HUES6 (cell line): ENCODE measurements around the gene TMEM176B.

Source experiments
- H3K27ac ChIP-seq: 2 replicates; pipeline ENCODE4 v1.7.0; 2013; ENCODE audit warnings: low read depth, mild to moderate bottlenecking, low read length, inconsistent platforms
- H3K27me3 ChIP-seq: 2 replicates; pipeline ENCODE4 v1.6.1; 2013; ENCODE audit warnings: low read length; ENCODE audit not compliant: control insufficient read depth, insufficient read depth
- H3K36me3 ChIP-seq: 2 replicates; pipeline ENCODE4 v1.6.1; 2013; ENCODE audit warnings: low read length; ENCODE audit not compliant: control insufficient read depth, insufficient read depth
- H3K4me1 ChIP-seq: 2 replicates; pipeline ENCODE4 v1.6.1; 2013; ENCODE audit warnings: low read length; ENCODE audit not compliant: control insufficient read depth, insufficient read depth
- H3K4me3 ChIP-seq: 2 replicates; pipeline ENCODE4 v1.5.1; 2013; ENCODE audit warnings: low read depth, low read length
- H3K9ac ChIP-seq: one replicate; pipeline ENCODE4 v1.6.1; 2013; ENCODE audit warnings: mild to moderate bottlenecking, low read length
- H3K9me3 ChIP-seq: 2 replicates; pipeline ENCODE4 v1.6.1; 2013; ENCODE audit warnings: low read depth, low read length; ENCODE audit not compliant: control insufficient read depth, insufficient read depth

TMEM176B gene

GRCh38 chr7:150746921-150747320, 53.2 kb downstream of the TMEM176B start:
- H3K27me3 ChIP-seq = peaks cover 98% of the 10 kb centered on the region

GRCh38 chr7:150745876-150746275, 54.3 kb downstream of the TMEM176B start:
- Histone ChIP-seq H3K4me1 (no peaks in the 10 kb centered on the region), H3K9me3 (no peaks in the 10 kb centered on the region), H3K27ac (no peak overlapping the region), H3K4me3 (no peak overlapping the region), H3K9ac (no peak overlapping the region), H3K27me3 (peaks cover 99% of the 10 kb centered on the region), H3K36me3 (no peaks in the 10 kb centered on the region)

More at GRCh38 chr7:150746921-150747320, 53.2 kb downstream of the TMEM176B start:
- no peaks in the 10 kb centered on the region for H3K9me3 ChIP-seq
- H3K27ac ChIP-seq = no peak overlapping the region
- H3K9ac ChIP-seq = no peak overlapping the region
- no peaks in the 10 kb centered on the region for H3K36me3 ChIP-seq
- H3K4me3 ChIP-seq = no peak overlapping the region
- no peaks in the 10 kb centered on the region for H3K4me1 ChIP-seq

GRCh38 chr7:150745086-150745485, 55.1 kb downstream of the TMEM176B start:
- Histone ChIP-seq H3K4me1 (no peaks in the 10 kb centered on the region), H3K36me3 (no peaks in the 10 kb centered on the region), H3K9me3 (no peaks in the 10 kb centered on the region), H3K27ac (no peak overlapping the region), H3K9ac (no peak overlapping the region), H3K27me3 (peaks cover 99% of the 10 kb centered on the region), H3K4me3 (no peak overlapping the region)

- Histone ChIP-seq H3K4me3 (no peak overlapping the region), H3K4me1 (no peaks in the 10 kb centered on the region), H3K36me3 (no peaks in the 10 kb centered on the region), H3K9ac (no peak overlapping the region), H3K9me3 (no peaks in the 10 kb centered on the region), H3K27ac (no peak overlapping the region), H3K27me3 (peaks cover 99% of the 10 kb centered on the region)
Observed at GRCh38 chr7:150744041-150744656, 56.0 kb downstream of the TMEM176B start.

GRCh38 chr7:150742286-150742968, 57.7 kb downstream of the TMEM176B start:
- H3K27me3 ChIP-seq = peaks cover 99% of the 10 kb centered on the region

More at GRCh38 chr7:150742286-150742968, 57.7 kb downstream of the TMEM176B start:
- Histone ChIP-seq H3K9ac (no peak overlapping the region), H3K4me3 (no peak overlapping the region), H3K9me3 (no peaks in the 10 kb centered on the region), H3K4me1 (no peaks in the 10 kb centered on the region), H3K36me3 (no peaks in the 10 kb centered on the region), H3K27ac (no peak overlapping the region)
